H9 (cell line): Measurements from ENCODE around the gene GMEB1. TPM values are rescaled to one million over a fixed set of nuclear protein-coding genes. Genes with fewer than 3 reads are reported as not detected.

Experiments
- DNase-seq: peaks from one replicate; pipeline ENCODE4 v3.0.0-alpha.2; 2017
- H2AFZ ChIP-seq: one replicate; pipeline ENCODE4 v1.6.1; 2013; ENCODE audit warnings: mild to moderate bottlenecking, low read length, control low read depth, moderate library complexity
- H2AK5ac ChIP-seq: 2 replicates; pipeline ENCODE4 v1.6.1; 2013; ENCODE audit warnings: low read length, control low read depth, mixed read lengths; ENCODE audit not compliant: insufficient read length
- H2BK120ac ChIP-seq: one replicate; pipeline ENCODE4 v1.6.1; 2013; ENCODE audit warnings: low read depth, mild to moderate bottlenecking, low read length, control low read depth, inconsistent platforms; ENCODE audit not compliant: poor library complexity, severe bottlenecking
- H2BK12ac ChIP-seq: 2 replicates; pipeline ENCODE4 v1.6.1; 2013; ENCODE audit warnings: low read length, control low read depth, mixed read lengths, low read depth; ENCODE audit not compliant: insufficient read length
- H2BK15ac ChIP-seq: 2 replicates; pipeline ENCODE4 v1.6.1; 2013; ENCODE audit warnings: low read depth, low read length, control low read depth
- H2BK20ac ChIP-seq: one replicate; pipeline ENCODE4 v1.6.1; 2013; ENCODE audit warnings: low read depth, mild to moderate bottlenecking, low read length, control low read depth, inconsistent platforms; ENCODE audit not compliant: poor library complexity, severe bottlenecking
- H2BK5ac ChIP-seq: 2 replicates; pipeline ENCODE4 v1.6.1; 2013; ENCODE audit warnings: low read length, control low read depth, mixed read lengths; ENCODE audit not compliant: insufficient read length
- H3K14ac ChIP-seq: 2 replicates; pipeline ENCODE4 v1.6.1; 2013; ENCODE audit warnings: low read length, control low read depth; ENCODE audit not compliant: insufficient read depth
- H3K18ac ChIP-seq: 2 replicates; pipeline ENCODE4 v1.6.1; 2013; ENCODE audit warnings: low read depth, mild to moderate bottlenecking, mixed read lengths, low read length, control low read depth; ENCODE audit not compliant: insufficient read length
- H3K23ac ChIP-seq: 2 replicates; pipeline ENCODE4 v1.6.1; 2013; ENCODE audit warnings: low read length, control low read depth, mixed read lengths, low read depth; ENCODE audit not compliant: insufficient read length
- H3K23me2 ChIP-seq: 2 replicates; pipeline ENCODE4 v1.6.1; 2013; ENCODE audit warnings: low read depth, mild to moderate bottlenecking, mixed read lengths, low read length, control low read depth; ENCODE audit not compliant: insufficient read length, poor library complexity, severe bottlenecking
- H3K27ac ChIP-seq: 2 replicates; pipeline ENCODE4 v1.5.1; 2013; ENCODE audit warnings: low read length, control low read depth, mixed read lengths, low read depth; ENCODE audit not compliant: insufficient read length
- H3K27me3 ChIP-seq: 2 replicates; pipeline ENCODE4 v1.6.1; 2013; ENCODE audit warnings: low read length, control low read depth, inconsistent platforms; ENCODE audit not compliant: insufficient read depth
- H3K4ac ChIP-seq: 2 replicates; pipeline ENCODE4 v1.6.1; 2013; ENCODE audit warnings: low read depth, mild to moderate bottlenecking, control low read depth, inconsistent platforms, low read length, moderate library complexity
- H3K4me1 ChIP-seq: 2 replicates; pipeline ENCODE4 v1.6.1; 2013; ENCODE audit warnings: low read length, control low read depth, inconsistent platforms; ENCODE audit not compliant: insufficient read depth
- H3K4me2 ChIP-seq: 2 replicates; pipeline ENCODE4 v1.6.1; 2013; ENCODE audit warnings: low read length, control low read depth, mixed read lengths; ENCODE audit not compliant: insufficient read length, insufficient read depth
- H3K56ac ChIP-seq: 2 replicates; pipeline ENCODE4 v1.6.1; 2013; ENCODE audit warnings: low read depth, mild to moderate bottlenecking, mixed read lengths, low read length, control low read depth; ENCODE audit not compliant: insufficient read length
- H3K79me1 ChIP-seq: 2 replicates; pipeline ENCODE4 v1.6.1; 2013; ENCODE audit warnings: low read depth, mild to moderate bottlenecking, moderate library complexity, low read length, control low read depth, inconsistent platforms; ENCODE audit not compliant: insufficient read depth, poor library complexity, severe bottlenecking
- H3K79me2 ChIP-seq: 2 replicates; pipeline ENCODE4 v1.6.1; 2013; ENCODE audit warnings: low read length, control low read depth, inconsistent platforms; ENCODE audit not compliant: insufficient read depth
- H3K9ac ChIP-seq: 2 replicates; pipeline ENCODE4 v1.6.1; 2013; ENCODE audit warnings: low read length, control low read depth, mixed read lengths; ENCODE audit not compliant: insufficient read length; ENCODE audit errors: extremely low read depth
- H3K9me3 ChIP-seq: one replicate; pipeline ENCODE4 v1.6.1; 2013; ENCODE audit warnings: low read depth, low read length, inconsistent platforms; ENCODE audit not compliant: control insufficient read depth
- H3T11ph ChIP-seq: one replicate; pipeline ENCODE4 v1.6.1; 2013; ENCODE audit warnings: mild to moderate bottlenecking, low read length, control low read depth, inconsistent platforms
- H4K20me1 ChIP-seq: one replicate; pipeline ENCODE4 v1.6.1; 2013; ENCODE audit not compliant: control insufficient read depth, insufficient read length, insufficient read depth
- H4K5ac ChIP-seq: 2 replicates; pipeline ENCODE4 v1.6.1; 2013; ENCODE audit warnings: low read depth, mild to moderate bottlenecking, mixed read lengths, low read length, control low read depth; ENCODE audit not compliant: insufficient read length
- H4K8ac ChIP-seq: replicated peaks from 2 replicates; pipeline ENCODE4 v1.6.1; 2013; ENCODE audit warnings: low read length, control low read depth, mixed read lengths, low read depth; ENCODE audit not compliant: insufficient read length
- H4K91ac ChIP-seq: 2 replicates; pipeline ENCODE4 v1.6.1; 2013; ENCODE audit warnings: low read depth, mild to moderate bottlenecking, moderate library complexity, mixed read lengths, low read length, control low read depth; ENCODE audit not compliant: insufficient read length
- H3K27ac Mint-ChIP-seq, 3 experiments: 2 replicates in 2 of 3; 3 replicates in 1 of 3; pipeline ENCODE4 v1.8.0; 2020 to 2021; ENCODE audit warnings: mixed read lengths in 3 of 3, mild to moderate bottlenecking in 1 of 3, moderate library complexity in 1 of 3
- H3K27me3 Mint-ChIP-seq: 2 replicates; pipeline ENCODE4 v1.8.0; 2021; ENCODE audit warnings: low read depth, mild to moderate bottlenecking, moderate library complexity, mixed read lengths
- H3K36me3 Mint-ChIP-seq, 3 experiments: 2 replicates in 2 of 3; 3 replicates in 1 of 3; pipeline ENCODE4 v1.8.0; 2020 to 2021; ENCODE audit warnings: low read depth in 3 of 3, mixed read lengths in 3 of 3; ENCODE audit not compliant: insufficient read depth in 1 of 3
- H3K4me1 Mint-ChIP-seq, 2 experiments: 2 replicates each; pipeline ENCODE4 v1.8.0; 2020; ENCODE audit warnings: mixed read lengths in 2 of 2
- H3K4me3 Mint-ChIP-seq, 2 experiments: 2 replicates in 1 of 2; 3 replicates in 1 of 2; pipeline ENCODE4 v1.8.0; 2020 to 2021; ENCODE audit warnings: mild to moderate bottlenecking in 2 of 2, mixed read lengths in 2 of 2, moderate library complexity in 1 of 2
- H3K9me3 Mint-ChIP-seq, 2 experiments: 2 replicates in 1 of 2; 3 replicates in 1 of 2; pipeline ENCODE4 v1.8.0; 2020; ENCODE audit warnings: mild to moderate bottlenecking in 2 of 2, mixed read lengths in 2 of 2, moderate library complexity in 1 of 2
- CTCF ChIP-seq: fragments of 200-600 bp; sonication (generic); conservative IDR thresholded peaks from 3 replicates; pipeline ENCODE4 v1.8.0; 2021; ENCODE audit warnings: antibody characterized with exemption, mild to moderate bottlenecking
- WGBS: extraction: QIAGEN DNeasy Blood & Tissue Kit; methylation state at CpG from one replicate; pipeline ENCODE4 v1.1.7; 2013; ENCODE audit warnings: missing lambda C conversion rate, low lambda C conversion rate, mixed read lengths; ENCODE audit not compliant: insufficient read length; ENCODE audit errors: extremely low coverage; 5-methylcytosine and 5-hydroxymethylcytosine counted together
- total RNA-seq: library from RNA; stranded (reverse); gene quantifications from 2 replicates; pipeline ENCODE4 v1.2.1, GENCODE V29; 2021

Gene GMEB1
- total RNA-seq, 1 experiment from 2014 or later, result 17.0 TPM

GRCh38 chr1:28735961-28736449 lies 67.4 kb downstream of the GMEB1 start:
- Histone ChIP-seq H3K9me3 (no peaks in the 10 kb centered on the region), H2BK12ac (no peak overlapping the region), H3K4me2 (peak overlapping the region; percentile 49), H3K27me3 (no peaks in the 10 kb centered on the region), H4K8ac (no peak overlapping the region), H3K79me2 (peaks cover 20% of the 10 kb centered on the region; the same call in 1 of the 2 replicates), H2BK15ac (no peak overlapping the region), H2BK120ac (no peak overlapping the region), H3K14ac (no peak overlapping the region; the same call in 1 of the 2 replicates), H2AK5ac (no peak overlapping the region), H4K91ac (no peak overlapping the region), H2BK20ac (no peak overlapping the region), H3K23ac (no peak overlapping the region), H4K20me1 (no peaks in the 10 kb centered on the region), H3K9ac (peak overlapping the region; percentile 77), H3K27ac (peak overlapping the region; percentile 81), H3K18ac (no peak overlapping the region), H2BK5ac (no peak overlapping the region), H3K4me1 (no peaks in the 10 kb centered on the region; the same call in 1 of the 2 replicates), H3T11ph (no peak overlapping the region), H4K5ac (no peak overlapping the region), H3K4ac (no peak overlapping the region; the same call in 1 of the 2 replicates), H3K23me2 (no peaks in the 10 kb centered on the region), H3K56ac (no peak overlapping the region), H3K79me1 (no peaks in the 10 kb centered on the region), H2AFZ (no peak overlapping the region)
- WGBS, result no CpG with 5 or more reads among the region's 15 CpGs
- Mint-ChIP-seq H3K36me3 (peaks cover 28 to 37% (median 32%) of the 10 kb centered on the region in 3 experiments), H3K4me3 (peak overlapping the region; percentile 94 to 97), H3K27ac (peak overlapping the region; percentile 98 to 100 (median 99)), H3K4me1 (peaks cover 33 to 40% of the 10 kb centered on the region in 2 experiments), H3K27me3 (no peaks in the 10 kb centered on the region; the same call in 1 of the 2 replicates), H3K9me3 (peaks cover 0 to 3% of the 10 kb centered on the region in 2 experiments; a peak in 2 of 5 replicates)
- TF ChIP-seq CTCF, result no peak
- DNase-seq, result no peak
